ENCODE results near the gene CFDP1.

GRCh38 chr16:75461575-75461974, 28.3 kb upstream of the CFDP1 start:
- TF ChIP-seq CTCF (IDR thresholded peaks at IDR 0.05; ENCODE audit: low read depth, low read length) (no peak), POLR2A (IDR thresholded peaks at IDR 0.05; ENCODE audit: extremely low read depth, insufficient read length) (no peak), MAX (IDR thresholded peaks at IDR 0.05; ENCODE audit: low read depth, low read length) (no peak)
